IMR-90 (cell line): ENCODE data around the gene RPS2. TPM values are rescaled to one million over a fixed set of nuclear protein-coding genes. Genes with fewer than 3 reads are reported as not detected.

Experiments used
- ATAC-seq: fragments of 200-7000 bp; cut with Tn5 transposase; 2 replicates; pipeline ENCODE4 v1.9.1; 2020; ENCODE audit warnings: low read depth, mild to moderate bottlenecking, moderate library complexity
- BruUV-seq: library from RNA; stranded (reverse); fragments of 400-500 nt; replicated peaks from 2 replicates; lab custom pipeline; 2021; lab: Mats Ljungman, UMichigan
- CTCF ChIA-PET: fragments of 300-600 bp; formaldehyde crosslinking; extraction: SDS; loops from one replicate; lab custom pipeline; 2021; ENCODE audit warnings: antibody characterized with exemption; lab: Yijun Ruan, JAX
- POLR2A ChIA-PET: fragments of 300-600 bp; sonication (Branson Sonifier 250); formaldehyde crosslinking; loops from one replicate; lab custom pipeline; 2022; ENCODE audit warnings: antibody characterized with exemption; ENCODE audit not compliant: unreplicated experiment; lab: Charles Lee
- DNase-seq: peaks from one replicate; pipeline ENCODE4 v3.0.0; 2013
- H2AFZ ChIP-seq: replicated peaks from 2 replicates; pipeline ENCODE3; 2013; ENCODE audit warnings: low read length, mild to moderate bottlenecking; ENCODE audit not compliant: poor library complexity
- H2AK5ac ChIP-seq: 2 replicates; pipeline ENCODE4 v1.6.1; 2013; ENCODE audit warnings: low read depth, low read length, inconsistent platforms
- H2AK9ac ChIP-seq: replicated peaks from 2 replicates; pipeline ENCODE3; 2013; ENCODE audit warnings: mild to moderate bottlenecking, low read depth, low read length, moderate library complexity; ENCODE audit not compliant: poor library complexity
- H2BK120ac ChIP-seq: 2 replicates; pipeline ENCODE4 v1.6.1; 2013; ENCODE audit warnings: low read depth, low read length, inconsistent platforms
- H2BK15ac ChIP-seq: 3 replicates; pipeline ENCODE4 v1.6.1; 2013; ENCODE audit warnings: low read depth, low read length, inconsistent platforms
- H2BK20ac ChIP-seq: 2 replicates; pipeline ENCODE4 v1.6.1; 2013; ENCODE audit warnings: low read depth, mild to moderate bottlenecking, inconsistent platforms, low read length, moderate library complexity
- H2BK5ac ChIP-seq: 2 replicates; pipeline ENCODE4 v1.6.1; 2013; ENCODE audit warnings: mild to moderate bottlenecking, low read depth, low read length, inconsistent platforms; ENCODE audit not compliant: poor library complexity, severe bottlenecking
- H3K14ac ChIP-seq: replicated peaks from 2 replicates; pipeline ENCODE4 v1.6.1; 2013; ENCODE audit warnings: low read depth, low read length, inconsistent platforms
- H3K18ac ChIP-seq: 2 replicates; pipeline ENCODE4 v1.6.1; 2013; ENCODE audit warnings: low read depth, low read length, control low read depth
- H3K23ac ChIP-seq: 2 replicates; pipeline ENCODE4 v1.6.1; 2013; ENCODE audit warnings: low read depth, low read length, inconsistent platforms
- H3K27ac ChIP-seq: 2 replicates; pipeline ENCODE4 v1.5.1; 2013; ENCODE audit warnings: mild to moderate bottlenecking, control low read depth, low read length; ENCODE audit not compliant: insufficient read depth
- H3K27me3 ChIP-seq: 2 replicates; pipeline ENCODE4 v1.6.1; 2013; ENCODE audit warnings: low read length; ENCODE audit not compliant: control insufficient read depth, insufficient read depth
- H3K36me3 ChIP-seq: 2 replicates; pipeline ENCODE4 v1.6.1; 2013; ENCODE audit warnings: low read length, mixed read lengths; ENCODE audit not compliant: control insufficient read depth, insufficient read depth
- H3K4ac ChIP-seq: 2 replicates; pipeline ENCODE4 v1.6.1; 2013; ENCODE audit warnings: low read depth, low read length, inconsistent platforms
- H3K4me1 ChIP-seq: 2 replicates; pipeline ENCODE4 v1.6.1; 2013; ENCODE audit warnings: low read length, mixed read lengths; ENCODE audit not compliant: control insufficient read depth, insufficient read depth
- H3K4me2 ChIP-seq: 2 replicates; pipeline ENCODE4 v1.6.1; 2013; ENCODE audit warnings: low read depth, mild to moderate bottlenecking, control low read depth, low read length, moderate library complexity
- H3K4me3 ChIP-seq: 2 replicates; pipeline ENCODE4 v1.5.1; 2013; ENCODE audit warnings: low read depth, mild to moderate bottlenecking, control low read depth, low read length, moderate library complexity; ENCODE audit not compliant: insufficient read depth
- H3K56ac ChIP-seq: 2 replicates; pipeline ENCODE4 v1.6.1; 2013; ENCODE audit warnings: low read length, inconsistent platforms; ENCODE audit not compliant: insufficient read depth; ENCODE audit errors: extremely low read depth
- H3K79me1 ChIP-seq, 2 experiments: 2 replicates each; pipeline ENCODE4 v1.6.1; 2013; ENCODE audit warnings: low read length in 2 of 2, inconsistent platforms in 1 of 2, low read depth in 1 of 2
- H3K9ac ChIP-seq: 2 replicates; pipeline ENCODE4 v1.6.1; 2013; ENCODE audit warnings: low read depth, low read length, control low read depth
- H3K9me1 ChIP-seq: 2 replicates; pipeline ENCODE4 v1.6.1; 2013; ENCODE audit warnings: low read length, inconsistent platforms; ENCODE audit not compliant: insufficient read depth
- H3K9me3 ChIP-seq: 2 replicates; pipeline ENCODE4 v1.6.1; 2013; ENCODE audit warnings: low read length; ENCODE audit not compliant: control insufficient read depth, insufficient read depth
- H4K20me1 ChIP-seq: 2 replicates; pipeline ENCODE4 v1.6.1; 2013; ENCODE audit warnings: low read length, inconsistent platforms; ENCODE audit not compliant: insufficient read depth
- H4K5ac ChIP-seq: 2 replicates; pipeline ENCODE4 v1.6.1; 2013; ENCODE audit warnings: mild to moderate bottlenecking, low read depth, low read length, control low read depth
- H4K8ac ChIP-seq, 2 experiments: 2 replicates each; pipeline ENCODE4 v1.6.1; 2013; ENCODE audit warnings: low read depth in 2 of 2, low read length in 2 of 2, control low read depth in 1 of 2, inconsistent platforms in 1 of 2
- H4K91ac ChIP-seq: 2 replicates; pipeline ENCODE4 v1.6.1; 2013; ENCODE audit warnings: low read depth, low read length, inconsistent platforms; ENCODE audit not compliant: insufficient read depth
- BHLHE40 ChIP-seq: fragments of 150-350 bp; IDR thresholded peaks from 2 replicates; pipeline ENCODE4 v1.6.1; 2016; ENCODE audit warnings: mild to moderate bottlenecking, low read depth, low read length
- CEBPB ChIP-seq: IDR thresholded peaks from 2 replicates; pipeline ENCODE4 v1.6.1; 2012; ENCODE audit warnings: low read depth, low read length, improper control_type of control experiment
- CHD1 ChIP-seq: IDR thresholded peaks from 2 replicates; pipeline ENCODE4 v1.6.1; 2012; ENCODE audit warnings: low read depth, low read length, improper control_type of control experiment
- CTCF ChIP-seq: conservative IDR thresholded peaks from 2 replicates; pipeline ENCODE4 v1.5.1; 2012; ENCODE audit warnings: mild to moderate bottlenecking, low read depth, low read length, improper control_type of control experiment
- ELK1 ChIP-seq: fragments of 150-350 bp; IDR thresholded peaks from 2 replicates; pipeline ENCODE4 v1.6.1; 2016; ENCODE audit warnings: low read depth, mild to moderate bottlenecking, low read length, moderate library complexity, borderline replicate concordance
- MAFK ChIP-seq: IDR thresholded peaks from 2 replicates; pipeline ENCODE4 v1.6.1; 2012; ENCODE audit warnings: low read depth, low read length, improper control_type of control experiment
- MXI1 ChIP-seq: IDR thresholded peaks from 2 replicates; pipeline ENCODE4 v1.6.1; 2012; ENCODE audit warnings: low read depth, mild to moderate bottlenecking, low read length, moderate library complexity, borderline replicate concordance
- NFE2L2 ChIP-seq: fragments of 150-350 bp; IDR thresholded peaks from 2 replicates; pipeline ENCODE4 v1.6.1; 2016; ENCODE audit warnings: low read depth, mild to moderate bottlenecking, low read length
- RAD21 ChIP-seq: IDR thresholded peaks from 2 replicates; pipeline ENCODE4 v1.6.1; 2012; ENCODE audit warnings: low read length, improper control_type of control experiment
- RCOR1 ChIP-seq: IDR thresholded peaks from 2 replicates; pipeline ENCODE4 v1.6.1; 2012; ENCODE audit warnings: mild to moderate bottlenecking, low read length, improper control_type of control experiment; ENCODE audit not compliant: insufficient replicate concordance
- RFX5 ChIP-seq: IDR thresholded peaks from 2 replicates; pipeline ENCODE4 v1.8.0; 2012; ENCODE audit warnings: low read depth, mild to moderate bottlenecking, low read length, moderate library complexity
- SMC3 ChIP-seq: fragments of 150-350 bp; IDR thresholded peaks from 2 replicates; pipeline ENCODE4 v1.6.1; 2016; ENCODE audit warnings: low read depth, mild to moderate bottlenecking, antibody characterized with exemption, low read length, moderate library complexity
- WGBS, 2 experiments: methylation state at CpG; one replicate each; pipeline versions ENCODE4 v1.1.5 to v1.1.7; 2013; ENCODE audit warnings: missing lambda C conversion rate in 2 of 2; ENCODE audit not compliant: insufficient read length in 1 of 2; ENCODE audit errors: extremely low coverage in 2 of 2; 5-methylcytosine and 5-hydroxymethylcytosine counted together
- dilution Hi-C: fragments of 300-500 bp; cut with HindIII; formaldehyde crosslinking; loops from one replicate; pipeline ENCODE4 v1.14.3; 2018; ENCODE audit warnings: low sequenced_read_pairs; ENCODE audit not compliant: unreplicated experiment
- in situ Hi-C: fragments of 300-500 bp; cut with MboI; formaldehyde crosslinking; loops from 3 replicates; pipeline ENCODE4 v1.14.3; 2019; ENCODE audit warnings: low sequenced_read_pairs, inconsistent platforms, mixed read lengths
- intact Hi-C: fragments of 100-400 bp; cut with micrococcal nuclease; formaldehyde crosslinking; loops from 2 replicates; pipeline ENCODE4 v1.10.0; 2022
- polyA plus RNA-seq, 3 experiments: library from polyadenylated mRNA; depleted of rRNA; stranded (reverse); fragments of >200 nt; gene quantifications; 2 replicates each; pipeline ENCODE4 v1.2.3, GENCODE V29; 2012; ENCODE audit warnings: low replicate concordance in 1 of 3
- total RNA-seq: library from RNA; depleted of rRNA; stranded (reverse); fragments of >200 nt; gene quantifications from 2 replicates; pipeline ENCODE4 v1.2.3, GENCODE V29; 2012

The RPS2 gene
- total and polyA plus RNA-seq, 2 of the 4 experiments (the other 2 are of a cell fraction) = 2,703 to 6,941 TPM

GRCh38 chr16:1973461-1974156 lies 9.0 kb upstream of the RPS2 start:
- H4K91ac ChIP-seq = no peak overlapping the region
- peaks cover 40% of the 10 kb centered on the region for H3K36me3 ChIP-seq
- H4K5ac ChIP-seq = no peak overlapping the region
- dilution Hi-C loops (no loop called here), in situ Hi-C loops (no loop called here), intact Hi-C loops (no loop called here)
- H2BK20ac ChIP-seq = no peak overlapping the region
- no peak for TF ChIP-seq CHD1
- TF ChIP-seq NFE2L2 = no peak
- no peak for TF ChIP-seq RFX5
- no peak for TF ChIP-seq SMC3
- TF ChIP-seq BHLHE40 = no peak
- TF ChIP-seq ELK1 = no peak
- TF ChIP-seq MAFK = no peak
- no peak for TF ChIP-seq CTCF
- TF ChIP-seq CEBPB = no peak
- no peak for TF ChIP-seq RAD21
- TF ChIP-seq MXI1 = no peak
- no peak for TF ChIP-seq RCOR1
- no peak overlapping the region for H3K14ac ChIP-seq
- no peak overlapping the region for H3K23ac ChIP-seq
- H3K9me1 ChIP-seq = peaks cover 3% of the 10 kb centered on the region; the same call in 1 of the 2 replicates
- no peak overlapping the region for H3K4me2 ChIP-seq
- CTCF ChIA-PET = no interaction called here
- H3K79me1 ChIP-seq = peaks cover 9 to 36% of the 10 kb centered on the region in 2 experiments
- no peaks in the 10 kb centered on the region; the same call in 1 of the 2 replicates for H4K20me1 ChIP-seq
- H3K4me3 ChIP-seq = no peak overlapping the region
- H3K9me3 ChIP-seq = no peaks in the 10 kb centered on the region
- H2BK120ac ChIP-seq = no peak overlapping the region
- H2AFZ ChIP-seq = no peak overlapping the region
- H3K4me1 ChIP-seq = peaks cover 6% of the 10 kb centered on the region
- H2BK15ac ChIP-seq = no peak overlapping the region
- no peak overlapping the region for H2AK9ac ChIP-seq
- no TSS peak for BruUV-seq
- DNase-seq (no peak), ATAC-seq (no peak)
- no peak overlapping the region for H2AK5ac ChIP-seq
- no peak overlapping the region for H3K18ac ChIP-seq
- no peak overlapping the region for H4K8ac ChIP-seq
- no peaks in the 10 kb centered on the region for H3K27me3 ChIP-seq
- H2BK5ac ChIP-seq = no peak overlapping the region
- POLR2A ChIA-PET = no interaction called here
- H3K56ac ChIP-seq = no peak overlapping the region
- no peak overlapping the region for H3K27ac ChIP-seq
- H3K4ac ChIP-seq = no peak overlapping the region
- 97% methylated on average over 5 of the region's 16 CpGs; no CpG with 5 or more reads in 1 of the 2 experiments for WGBS, 2 experiments
- H3K9ac ChIP-seq = no peak overlapping the region
